H1 (cell line): ENCODE results near the gene MMP11. TPM values are rescaled to one million over a fixed set of nuclear protein-coding genes. Genes with fewer than 3 reads are reported as not detected.

Experiments used
- CTCF ChIA-PET: fragments of 300-600 bp; sonication (Branson Sonifier 250); formaldehyde crosslinking; loops from one replicate; lab custom pipeline; 2021; ENCODE audit not compliant: partially characterized antibody; lab: Charles Lee
- POLR2A ChIA-PET: fragments of 300-600 bp; sonication (Branson Sonifier 250); formaldehyde crosslinking; loops from one replicate; lab custom pipeline; 2021; ENCODE audit warnings: inconsistent platforms; ENCODE audit not compliant: partially characterized antibody; lab: Charles Lee
- DNase-seq, 2 experiments: peaks; one replicate each; pipeline versions ENCODE4 v3.0.0 to v3.0.0-alpha.2; 2010 to 2022; ENCODE audit warnings: low spot score in 2 of 2, low read depth in 1 of 2, mixed read lengths in 1 of 2
- FAIRE-seq: peaks from 2 replicates; lab custom pipeline; 2011; peaks lifted over from hg19 to GRCh38; lab: Jason Lieb, UNC
- H2AFZ ChIP-seq: 2 replicates; pipeline ENCODE4 v1.8.1; 2012; ENCODE audit warnings: low read length, inconsistent platforms
- H2AK5ac ChIP-seq: 2 replicates; pipeline ENCODE4 v1.6.1; 2013; ENCODE audit warnings: low read depth, low read length
- H2BK120ac ChIP-seq: replicated peaks from 2 replicates; pipeline ENCODE3; 2013; ENCODE audit warnings: low read depth, low read length, inconsistent platforms
- H2BK12ac ChIP-seq: 2 replicates; pipeline ENCODE4 v1.6.1; 2013; ENCODE audit warnings: low read depth, low read length
- H2BK15ac ChIP-seq: 2 replicates; pipeline ENCODE4 v1.6.1; 2013; ENCODE audit warnings: low read length
- H2BK20ac ChIP-seq: 2 replicates; pipeline ENCODE4 v1.6.1; 2013; ENCODE audit warnings: low read length
- H2BK5ac ChIP-seq: 2 replicates; pipeline ENCODE4 v1.6.1; 2013; ENCODE audit warnings: low read depth, low read length
- H3K14ac ChIP-seq: 2 replicates; pipeline ENCODE4 v1.6.1; 2013; ENCODE audit warnings: inconsistent platforms; ENCODE audit not compliant: insufficient read length
- H3K18ac ChIP-seq: 2 replicates; pipeline ENCODE4 v1.6.1; 2013; ENCODE audit warnings: low read length; ENCODE audit errors: extremely low read depth
- H3K23ac ChIP-seq: 2 replicates; pipeline ENCODE4 v1.6.1; 2013; ENCODE audit warnings: inconsistent platforms; ENCODE audit not compliant: insufficient read length
- H3K23me2 ChIP-seq: 2 replicates; pipeline ENCODE4 v1.6.1; 2013; ENCODE audit warnings: low read depth, low read length
- H3K27ac ChIP-seq: 2 replicates; pipeline ENCODE4 v1.6.1; 2011; ENCODE audit warnings: low read depth, low read length, inconsistent platforms
- H3K27me3 ChIP-seq, 4 experiments: replicated peaks in 1 of 4; 1 replicate in 1 of 4; 2 replicates in 3 of 4; pipeline versions ENCODE4 v1.6.1 to v1.8.1; 2011 to 2013; ENCODE audit warnings: low read length in 3 of 4, mild to moderate bottlenecking in 3 of 4, inconsistent platforms in 2 of 4, mixed read lengths in 2 of 4, moderate library complexity in 1 of 4; ENCODE audit not compliant: control insufficient read depth in 3 of 4, insufficient read depth in 3 of 4; ENCODE audit errors: extremely low read depth in 1 of 4
- H3K36me3 ChIP-seq, 4 experiments: 2 replicates each; pipeline versions ENCODE4 v1.6.1 to v1.8.1; 2011 to 2013; ENCODE audit warnings: mild to moderate bottlenecking in 4 of 4, low read length in 3 of 4, moderate library complexity in 2 of 4, control low read depth in 1 of 4, inconsistent platforms in 1 of 4; ENCODE audit not compliant: insufficient read depth in 4 of 4, control insufficient read depth in 2 of 4
- H3K4ac ChIP-seq: replicated peaks from 2 replicates; pipeline ENCODE3; 2013; ENCODE audit warnings: low read length, low read depth, mixed read lengths, inconsistent platforms; ENCODE audit not compliant: insufficient read length
- H3K4me1 ChIP-seq, 4 experiments: replicated peaks in 1 of 4; 1 replicate in 1 of 4; 2 replicates in 3 of 4; pipeline versions ENCODE4 v1.6.1 to v1.8.1; 2011 to 2013; ENCODE audit warnings: low read length in 3 of 4, inconsistent platforms in 2 of 4, mixed read lengths in 1 of 4; ENCODE audit not compliant: insufficient read depth in 4 of 4, control insufficient read depth in 3 of 4
- H3K4me2 ChIP-seq, 2 experiments: 2 replicates each; pipeline versions ENCODE4 v1.6.1 to v1.8.1; 2011 to 2013; ENCODE audit warnings: low read depth in 2 of 2, low read length in 2 of 2, control low read depth in 1 of 2, inconsistent platforms in 1 of 2, mild to moderate bottlenecking in 1 of 2; ENCODE audit not compliant: insufficient read depth in 1 of 2
- H3K4me3 ChIP-seq, 4 experiments: fragments of 200-600, 300-600 bp in 1 of 4; sonication (generic), shearing (Covaris generic), sonication (Bioruptor Twin) in 1 of 4; 2 replicates each; pipeline versions ENCODE4 v1.5.1 to v1.8.1; 2011 to 2016; ENCODE audit warnings: low read length in 4 of 4, low read depth in 3 of 4, control low read depth in 2 of 4, inconsistent platforms in 2 of 4, mild to moderate bottlenecking in 2 of 4, mixed read lengths in 1 of 4, moderate library complexity in 1 of 4; ENCODE audit not compliant: insufficient read depth in 2 of 4; ENCODE audit errors: extremely low read depth in 1 of 4
- H3K56ac ChIP-seq: replicated peaks from 2 replicates; pipeline ENCODE3; 2013; ENCODE audit warnings: low read depth, mild to moderate bottlenecking, mixed read lengths, low read length, inconsistent platforms; ENCODE audit not compliant: insufficient read length
- H3K79me1 ChIP-seq: 2 replicates; pipeline ENCODE4 v1.6.1; 2013; ENCODE audit warnings: low read depth, low read length, control low read depth
- H3K79me2 ChIP-seq, 2 experiments: 2 replicates each; pipeline versions ENCODE4 v1.6.1 to v1.8.1; 2012 to 2013; ENCODE audit warnings: low read length in 2 of 2, mild to moderate bottlenecking in 2 of 2, inconsistent platforms in 1 of 2; ENCODE audit not compliant: insufficient read depth in 2 of 2, control insufficient read depth in 1 of 2
- H3K9ac ChIP-seq, 4 experiments: replicated peaks in 1 of 4; 1 replicate in 1 of 4; 2 replicates in 3 of 4; pipeline versions ENCODE4 v1.6.1 to v1.8.1; 2011 to 2013; ENCODE audit warnings: low read depth in 3 of 4, low read length in 3 of 4, control low read depth in 2 of 4, mild to moderate bottlenecking in 2 of 4, moderate library complexity in 2 of 4, inconsistent platforms in 1 of 4; ENCODE audit errors: extremely low read depth in 1 of 4
- H3K9me3 ChIP-seq, 2 experiments: 2 replicates each; pipeline versions ENCODE4 v1.6.1 to v1.8.1; 2012 to 2013; ENCODE audit warnings: mild to moderate bottlenecking in 2 of 2, moderate library complexity in 2 of 2, control low read depth in 1 of 2, inconsistent platforms in 1 of 2, low read depth in 1 of 2, low read length in 1 of 2, mixed read lengths in 1 of 2; ENCODE audit not compliant: insufficient read depth in 2 of 2
- H4K20me1 ChIP-seq, 2 experiments: replicated peaks in 1 of 2; 2 replicates each; pipeline versions ENCODE3 to v1.8.1; 2011 to 2013; ENCODE audit warnings: inconsistent platforms in 2 of 2, low read length in 2 of 2, mild to moderate bottlenecking in 1 of 2; ENCODE audit not compliant: insufficient read depth in 2 of 2, control insufficient read depth in 1 of 2
- H4K5ac ChIP-seq: 2 replicates; pipeline ENCODE4 v1.6.1; 2013; ENCODE audit warnings: low read length, low read depth, mixed read lengths, inconsistent platforms; ENCODE audit not compliant: insufficient read length
- H4K8ac ChIP-seq: 2 replicates; pipeline ENCODE4 v1.8.0; 2013; ENCODE audit warnings: mild to moderate bottlenecking, moderate library complexity, low read length, inconsistent platforms; ENCODE audit not compliant: insufficient read depth; ENCODE audit errors: extremely low read depth
- H4K91ac ChIP-seq: replicated peaks from 2 replicates; pipeline ENCODE3; 2013; ENCODE audit warnings: low read length, mixed read lengths, inconsistent platforms; ENCODE audit not compliant: insufficient read length
- WGBS, 2 experiments: shearing (Covaris generic) in 1 of 2; methylation state at CpG; one replicate each; pipeline versions ENCODE4 v1.1.6 to v1.1.7; 2013 to 2015; ENCODE audit warnings: low lambda C conversion rate in 2 of 2, mixed read lengths in 2 of 2, inconsistent platforms in 1 of 2, low coverage in 1 of 2, missing lambda C conversion rate in 1 of 2; ENCODE audit not compliant: insufficient replicate concordance in 2 of 2, insufficient coverage in 1 of 2, insufficient read length in 1 of 2; ENCODE audit errors: extremely low coverage in 1 of 2, missing lambda C conversion rate in 1 of 2; 5-methylcytosine and 5-hydroxymethylcytosine counted together
- polyA plus RNA-seq, 7 experiments: library from polyadenylated mRNA; depleted of rRNA in 3 of 7; stranded (reverse) in 5 of 7; unstranded in 2 of 7; fragments of >200 nt in 5 of 7; fragments of 200-250 nt in 2 of 7; gene quantifications; 1 replicate in 5 of 7; 2 replicates in 1 of 7; 4 replicates in 1 of 7; pipeline versions ENCODE4 v1.2.1 to v1.2.3, GENCODE V29; 2011 to 2013; ENCODE audit warnings: missing spikeins in 2 of 7, mixed read lengths in 2 of 7
- total RNA-seq: library from RNA; stranded (reverse); fragmentation: NEBNext Ultra II Directional; extraction: Animal tissue kit (Norgen Biotek cat#: 25700); gene quantifications from 2 replicates; pipeline ENCODE4 v1.2.1, GENCODE V29; 2021

MMP11 gene
- total and polyA plus RNA-seq, 2 of the 8 experiments (the other 6 are each of a cell fraction or from before 2014, with no cell fraction given): 10.2 to 18.3 TPM

- Histone ChIP-seq H4K5ac (no peak overlapping the region), H3K9me3 (no peaks in the 10 kb centered on the region), H3K14ac (no peak overlapping the region), H3K23ac (no peak overlapping the region), H4K20me1 (peaks cover 0 to 4% of the 10 kb centered on the region in 2 experiments), H3K36me3 (peaks cover 5 to 47% (median 17%) of the 10 kb centered on the region in 4 experiments; a peak in 7 of 8 replicates), H3K18ac (no peak overlapping the region), H3K9ac (no peak overlapping the region), H2BK20ac (no peak overlapping the region), H3K27me3 (no peaks in the 10 kb centered on the region), H2BK12ac (no peak overlapping the region), H3K4me1 (no peaks in the 10 kb centered on the region), H3K4ac (no peak overlapping the region), H3K27ac (no peak overlapping the region), H3K4me3 (no peak overlapping the region), H3K79me1 (no peaks in the 10 kb centered on the region), H4K91ac (no peak overlapping the region), H2BK5ac (no peak overlapping the region; the same call in 1 of the 2 replicates), H2BK120ac (no peak overlapping the region), H2BK15ac (no peak overlapping the region), H3K79me2 (no peaks in the 10 kb centered on the region), H3K56ac (no peak overlapping the region), H3K23me2 (no peaks in the 10 kb centered on the region), H2AFZ (no peak overlapping the region), H2AK5ac (no peak overlapping the region), H4K8ac (no peak overlapping the region), H3K4me2 (no peak overlapping the region)
- FAIRE-seq (no peak), DNase-seq (no peak)
- WGBS, 2 experiments: 91% methylated on average over 18 of the region's 18 CpGs; no CpG with 5 or more reads in 1 of the 2 experiments
- CTCF ChIA-PET: interaction anchor here (1.4 to 3.3 kb wide), 2 partner anchors 31 to 34 kb away, joined by 3 to 9 read pairs; no protein-coding TSS in a partner anchor
- POLR2A ChIA-PET: interaction anchor here (1.3 kb wide), 1 partner anchor 9 kb away, joined by 3 read pairs; no protein-coding TSS in a partner anchor
Measured at GRCh38 chr22:23816156-23816976, 43.7 kb downstream of the MMP11 start.
